ELR (cell line): ENCODE measurements around the gene XRCC4.

Experiments
- DNase-seq: peaks from one replicate; pipeline ENCODE4 v3.0.0-alpha.2; 2015; ENCODE audit warnings: low read depth

The XRCC4 gene

DNA sequence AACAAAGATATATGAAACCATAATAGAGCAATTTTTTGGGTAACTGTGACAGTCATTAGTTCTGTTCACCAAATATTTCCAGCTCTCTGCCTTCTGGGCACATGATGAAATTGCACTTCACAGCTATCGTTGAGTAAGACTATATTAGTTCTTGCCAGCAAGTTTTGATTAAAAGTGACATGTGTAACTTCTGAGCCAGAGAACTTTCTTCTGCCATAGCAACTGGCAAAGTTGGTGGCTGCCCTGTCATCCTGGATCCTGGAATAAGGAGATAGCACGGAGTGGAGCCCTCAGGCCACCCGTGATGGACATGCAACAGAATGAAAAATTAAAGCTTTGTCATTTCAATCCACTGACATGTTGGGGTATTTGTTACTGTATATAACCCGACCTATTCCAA, 199.8 kb downstream of the XRCC4 start:
- DNase-seq, result no peak

DNA sequence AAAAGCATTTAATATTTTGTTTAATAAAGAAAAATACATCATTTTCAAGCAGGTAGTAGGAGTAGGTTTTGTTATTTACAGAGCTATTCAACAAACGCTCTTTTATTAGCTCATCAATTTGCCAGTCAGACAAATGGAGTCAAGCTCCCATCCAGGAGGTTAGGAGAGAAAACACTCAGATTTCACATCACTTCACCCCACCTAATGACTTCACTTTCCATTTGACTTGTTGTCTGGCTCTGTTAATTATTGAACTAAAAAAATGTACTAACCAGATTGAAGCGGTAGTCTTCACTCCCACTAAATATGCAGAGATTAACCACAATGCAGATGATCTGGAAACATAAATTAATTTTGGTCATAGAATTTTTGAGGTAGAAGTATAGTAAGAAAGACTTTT, 200.6 kb downstream of the XRCC4 start:
- no peak for DNase-seq

DNA sequence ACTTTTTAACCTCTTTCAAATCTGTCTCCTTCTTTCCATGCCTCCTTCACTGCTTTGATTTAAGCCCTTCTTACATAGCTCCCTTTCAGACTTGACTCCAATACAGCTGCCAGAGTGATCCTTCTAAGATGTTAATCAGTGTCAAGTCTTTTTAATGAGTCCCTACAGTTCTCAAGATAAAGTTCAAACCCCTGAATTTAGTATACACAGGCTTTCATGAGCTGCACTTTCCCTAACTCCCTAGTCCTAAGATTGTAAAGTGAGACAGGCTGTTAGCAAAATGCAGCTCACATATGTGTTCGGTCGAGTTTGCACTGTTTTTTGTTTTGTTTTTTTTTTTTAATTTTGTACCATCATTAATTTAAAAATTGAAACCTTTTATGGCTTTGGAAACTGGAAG, 203.8 kb downstream of the XRCC4 start:
- DNase-seq, result no peak

DNA sequence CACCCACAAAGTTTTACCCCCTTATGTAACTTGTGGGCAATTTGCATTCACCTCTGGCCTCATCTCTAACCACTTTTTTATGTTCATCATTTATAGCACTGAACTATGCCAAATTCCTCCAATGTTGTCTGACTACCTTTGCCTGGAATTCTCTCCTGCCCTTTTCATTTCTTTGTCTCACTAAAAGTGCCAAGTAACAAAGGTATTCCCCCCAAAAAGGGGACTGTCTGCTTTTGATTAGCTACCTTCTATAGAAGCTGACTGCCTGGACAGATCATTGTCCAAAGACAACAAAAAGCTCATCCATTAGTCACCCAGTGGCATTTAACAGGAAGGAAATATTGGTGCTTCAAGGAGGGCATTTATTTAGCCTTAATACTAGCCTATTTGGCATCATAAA, 204.3 kb downstream of the XRCC4 start:
- DNase-seq, result peak; percentile 53

DNA sequence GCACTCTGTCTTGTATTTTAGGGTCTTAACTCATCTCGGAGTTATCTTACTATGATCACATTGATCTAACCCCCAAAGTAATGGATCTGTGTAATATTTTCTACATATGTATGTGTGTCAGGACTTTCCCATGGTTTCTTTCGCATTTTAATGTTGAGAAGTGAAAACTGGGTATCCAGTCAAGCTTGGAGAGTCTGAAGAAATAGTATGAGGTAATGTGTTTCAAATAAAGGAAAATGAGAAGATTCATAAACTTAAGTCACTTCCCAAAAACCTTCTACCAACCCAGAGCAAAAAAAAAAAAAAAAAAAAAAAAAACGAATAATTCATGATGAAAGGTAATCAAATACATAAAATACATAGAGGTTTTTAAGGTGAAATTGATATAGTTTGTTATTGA, 206.4 kb downstream of the XRCC4 start:
- DNase-seq, result no peak

DNA sequence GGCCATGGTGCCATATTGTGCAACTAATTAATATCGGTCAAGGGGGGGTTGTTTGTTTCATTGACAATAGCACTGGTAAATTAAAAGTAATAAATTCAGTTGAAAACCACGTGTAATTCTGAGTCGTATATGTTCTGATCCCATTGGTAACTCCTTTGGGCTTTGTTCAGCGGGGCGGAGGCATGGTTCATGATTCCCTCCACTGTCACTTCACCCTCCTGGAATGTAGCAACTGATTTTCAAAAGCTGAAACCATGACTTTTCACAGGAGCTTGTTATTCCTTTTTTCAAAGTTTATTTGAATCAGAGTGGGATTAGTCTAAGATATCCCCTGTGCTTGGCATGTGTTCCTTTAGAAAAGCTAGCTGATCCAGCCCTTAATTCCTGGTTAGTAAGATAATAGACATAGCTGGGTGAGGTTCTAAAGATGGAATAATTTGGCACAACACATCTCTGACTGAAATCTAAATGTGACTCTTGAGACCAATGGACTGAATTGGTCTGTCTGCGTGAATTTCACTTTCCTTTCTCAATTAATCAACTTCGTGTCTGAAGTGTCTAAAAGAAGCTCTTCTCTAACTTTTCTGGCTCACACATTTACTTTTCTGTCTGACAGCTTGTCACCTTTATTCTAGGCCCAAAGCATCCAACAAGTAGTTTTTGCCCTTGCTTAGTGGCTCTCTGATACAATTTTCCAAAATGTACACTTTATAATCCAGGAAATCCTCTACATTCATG, 208.5 kb downstream of the XRCC4 start:
- DNase-seq, result no peak

DNA sequence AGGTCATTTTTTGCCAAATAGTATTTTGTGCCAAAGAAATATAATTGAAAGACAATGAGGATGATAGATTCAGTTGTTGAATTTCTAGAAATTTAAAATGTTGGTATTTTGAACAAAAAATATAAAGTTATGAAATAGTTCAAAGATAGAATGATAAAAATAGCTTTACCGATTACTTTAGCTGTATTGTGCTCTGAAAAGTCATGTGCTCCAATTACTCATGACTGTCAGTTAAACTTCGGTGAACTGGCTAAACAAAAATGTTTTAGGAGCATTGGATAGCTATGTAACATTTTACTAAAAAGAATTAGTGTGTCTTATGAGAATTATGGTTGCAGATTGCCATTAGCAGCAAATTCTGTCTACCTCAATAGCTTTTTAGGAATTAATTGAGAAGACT, 216.9 kb downstream of the XRCC4 start:
- no peak for DNase-seq

DNA sequence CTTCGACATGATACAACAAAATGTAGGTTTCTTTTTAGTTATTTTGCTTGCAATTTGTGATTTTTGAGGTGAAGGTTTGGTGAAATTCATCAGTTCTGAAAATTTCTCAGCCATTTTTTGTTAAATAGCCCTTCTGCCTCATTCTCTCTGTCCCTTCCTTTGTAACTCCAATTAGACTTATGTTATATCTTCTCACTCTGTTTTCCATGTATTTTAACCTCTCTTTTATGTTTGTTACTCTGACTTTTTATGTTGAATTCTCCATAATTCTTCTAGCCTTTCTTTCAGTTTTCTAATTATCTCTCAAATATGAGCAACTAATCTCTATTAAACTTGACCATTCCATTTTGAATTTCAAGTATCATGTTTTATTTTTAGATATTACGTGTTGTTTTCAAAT, 222.0 kb downstream of the XRCC4 start:
- no peak for DNase-seq

DNA sequence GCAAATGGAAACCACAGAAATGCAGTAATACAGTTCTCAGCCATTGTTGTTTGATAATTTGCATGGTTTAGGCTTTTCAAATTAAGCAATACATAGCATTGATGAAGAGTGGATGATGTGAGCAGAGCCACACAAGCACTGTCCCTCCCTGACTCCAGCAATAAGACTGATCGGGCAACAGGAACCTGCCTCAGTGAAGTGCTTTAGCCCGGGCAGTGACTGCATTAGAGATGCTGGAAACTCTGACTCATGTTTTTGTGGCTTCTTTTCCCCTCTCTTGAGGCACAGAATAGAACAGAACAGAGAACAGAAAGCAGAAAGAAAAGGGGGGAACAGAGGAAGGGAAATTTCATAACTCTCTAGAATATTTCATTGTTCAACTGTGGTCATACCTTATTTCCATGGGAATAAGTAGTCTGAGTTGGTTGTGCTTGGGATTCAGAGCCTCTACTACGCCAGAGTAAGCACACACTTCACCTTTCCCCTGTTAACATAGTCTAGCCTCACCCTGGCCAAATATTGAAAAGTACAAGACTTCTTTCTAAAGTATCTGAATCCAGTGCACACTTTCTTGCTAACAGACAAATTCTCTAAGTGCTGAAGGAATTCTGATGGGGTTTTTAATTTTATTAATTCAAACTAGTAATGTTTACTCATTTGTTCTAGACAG, 229.4 kb downstream of the XRCC4 start:
- peak; percentile 77 for DNase-seq

DNA sequence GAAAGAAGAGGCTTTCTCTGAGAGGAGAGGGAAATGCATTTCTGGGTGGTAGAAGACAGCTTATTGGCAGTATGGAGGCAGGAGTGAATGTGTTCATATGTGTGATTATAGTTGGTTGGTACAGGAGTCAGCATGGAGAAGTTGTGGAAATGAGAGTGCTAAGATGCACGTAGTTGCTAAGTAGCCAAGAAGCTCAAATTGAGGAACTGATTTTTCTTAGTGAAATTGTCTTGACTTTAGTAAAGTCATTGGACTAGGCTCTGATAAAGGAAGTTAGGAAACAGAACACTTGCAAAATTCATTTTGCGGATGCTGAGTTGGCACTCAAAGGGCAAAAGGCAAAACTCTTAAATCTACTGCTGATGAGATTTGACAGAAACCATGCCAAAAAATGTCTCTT, 235.3 kb downstream of the XRCC4 start:
- no peak for DNase-seq

DNA sequence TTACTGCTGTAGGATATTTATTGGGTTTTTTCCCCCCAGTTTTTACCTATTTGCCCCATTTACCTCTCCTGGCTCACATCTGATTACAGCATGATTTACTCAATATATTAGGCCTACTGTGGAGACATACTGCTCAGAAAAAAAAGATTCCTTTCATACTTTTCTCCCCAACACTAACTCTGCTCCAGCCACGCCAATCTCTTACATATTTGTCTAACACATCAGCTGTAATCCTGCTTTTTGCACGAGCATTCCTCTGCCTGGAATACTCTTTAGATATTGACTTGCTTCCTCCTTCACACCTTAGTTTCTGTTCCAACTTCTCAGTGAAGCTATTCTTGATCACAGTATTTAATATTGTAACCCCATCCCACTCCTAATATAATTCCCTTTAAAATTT, 236.1 kb downstream of the XRCC4 start:
- DNase-seq, result peak; percentile 4

DNA sequence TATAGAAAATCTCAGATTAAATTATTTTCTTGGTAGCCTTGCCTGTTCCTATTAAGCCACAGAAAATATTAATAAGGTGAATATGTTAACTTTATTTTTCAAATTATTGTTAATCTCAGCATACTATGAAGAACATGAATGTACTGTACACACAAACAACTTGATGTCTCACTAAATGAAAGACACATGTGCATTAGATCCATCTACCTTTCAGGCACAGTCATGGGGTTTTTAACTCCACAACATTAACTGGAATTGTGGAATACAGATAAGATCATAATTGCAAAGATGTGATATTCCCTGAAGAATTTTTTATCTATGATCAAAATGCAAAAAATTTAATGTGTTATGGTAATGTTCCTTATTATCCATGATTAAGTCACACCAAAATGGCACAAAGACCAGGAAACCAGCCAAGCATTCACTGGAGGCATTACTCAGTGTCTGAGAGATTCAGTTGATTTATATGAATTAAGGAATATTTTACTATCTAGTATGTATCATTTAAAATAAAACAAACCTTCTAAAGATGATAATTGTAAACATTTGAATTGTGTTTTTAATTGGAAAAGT, 244.2 kb downstream of the XRCC4 start:
- DNase-seq, result peak; percentile 36

DNA sequence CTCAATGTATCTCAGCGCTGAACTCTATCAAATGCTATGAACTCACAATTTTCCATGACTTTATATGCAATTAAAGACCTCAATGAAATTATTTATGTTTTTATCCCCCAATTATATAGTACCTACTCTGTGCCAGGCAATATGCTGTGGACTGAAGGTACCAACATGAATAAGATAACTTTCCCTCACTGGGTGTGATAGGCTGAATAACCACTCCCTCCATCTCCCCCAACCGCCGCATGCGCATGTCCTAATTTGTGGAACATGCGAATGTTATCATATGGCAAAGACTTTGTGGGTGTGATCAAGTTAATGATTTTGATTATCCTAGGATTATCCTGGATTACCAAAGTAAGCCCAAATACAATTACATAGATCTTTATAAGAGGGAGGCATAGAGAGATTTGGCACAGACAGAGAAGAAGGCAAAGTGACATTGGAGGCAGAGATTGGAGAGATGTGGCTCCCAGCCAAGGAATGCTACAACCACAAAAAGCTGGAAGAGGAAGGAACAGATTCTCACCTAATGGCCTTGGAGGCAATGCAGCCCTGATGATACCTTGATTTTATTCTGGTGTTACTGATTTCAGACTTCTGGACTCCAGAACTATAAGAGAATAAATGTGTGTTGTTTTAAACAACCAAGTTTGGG, 245.1 kb downstream of the XRCC4 start:
- peak; percentile 9 for DNase-seq

DNA sequence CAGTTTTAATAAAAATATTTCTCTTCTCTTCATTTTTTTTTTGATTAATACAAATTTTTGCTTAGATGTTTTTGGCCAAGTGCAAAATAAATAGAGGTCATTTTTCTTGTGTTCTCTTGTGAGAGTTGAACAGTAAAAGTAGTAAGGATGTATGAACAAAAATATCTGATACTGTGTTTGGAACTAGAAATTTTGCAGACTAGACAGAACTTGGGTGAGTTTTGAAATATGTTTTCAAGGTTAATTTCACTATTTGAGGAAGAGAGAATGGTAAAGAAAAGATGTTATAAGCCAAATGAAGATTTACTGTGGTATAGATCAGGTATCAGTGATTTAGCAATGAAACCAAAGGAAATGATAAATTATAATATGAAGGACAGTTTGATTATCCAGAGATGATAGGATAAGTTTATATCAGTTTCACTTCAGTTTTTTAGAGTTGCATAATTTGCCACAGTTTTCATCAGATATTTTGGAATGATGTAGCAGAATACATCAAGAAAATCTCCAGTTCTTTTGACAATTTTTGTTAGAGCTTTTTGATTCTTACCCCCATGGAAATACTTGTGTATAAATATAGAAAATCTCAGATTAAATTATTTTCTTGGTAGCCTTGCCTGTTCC, 246.3 kb downstream of the XRCC4 start:
- DNase-seq, result no peak

DNA sequence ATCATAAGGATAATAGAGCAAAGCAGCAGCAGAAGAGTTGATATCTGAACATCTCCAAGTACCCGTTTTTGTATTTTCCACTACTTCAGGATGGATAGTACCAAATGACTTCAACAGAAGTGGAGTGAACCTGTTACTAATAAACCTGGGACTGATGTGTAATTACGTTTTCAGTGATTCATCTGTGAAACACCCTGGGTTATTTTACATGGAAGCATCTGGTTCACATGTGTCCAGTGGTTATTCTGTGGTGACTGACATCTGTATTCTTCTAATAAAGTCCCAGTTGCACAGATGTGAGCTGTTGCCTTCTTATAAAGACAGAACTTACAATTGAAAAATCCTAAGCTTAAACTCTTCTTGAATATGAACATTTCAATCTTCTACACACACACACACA, 254.5 kb downstream of the XRCC4 start:
- DNase-seq, result peak; percentile 17

DNA sequence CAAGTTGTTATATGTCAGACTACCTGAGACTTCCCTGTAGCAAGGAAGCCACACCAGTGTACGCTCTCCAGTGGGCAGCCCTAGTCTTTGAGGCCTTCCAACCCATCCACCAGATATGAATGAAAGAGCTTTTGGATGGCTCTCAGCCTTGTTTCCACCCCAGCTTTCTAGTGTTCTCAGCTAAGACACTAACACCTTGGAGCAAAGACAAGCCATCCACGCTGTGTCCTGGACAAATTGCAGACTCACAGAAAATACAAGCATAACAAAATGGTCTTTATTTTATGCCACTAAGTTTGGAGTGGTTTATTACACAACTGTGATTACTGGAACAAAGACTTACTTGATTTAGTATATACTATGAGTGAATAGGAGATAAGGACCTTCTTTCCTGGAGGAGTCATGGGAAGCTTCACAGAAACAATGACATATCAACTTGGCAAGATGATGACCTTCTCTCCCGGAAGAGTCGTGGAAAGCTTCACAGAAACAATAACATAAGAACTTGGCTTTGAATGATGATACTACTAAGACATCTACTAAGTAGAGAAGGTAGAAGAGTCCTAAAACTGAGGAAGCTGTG, 260.2 kb downstream of the XRCC4 start:
- DNase-seq, result no peak

DNA sequence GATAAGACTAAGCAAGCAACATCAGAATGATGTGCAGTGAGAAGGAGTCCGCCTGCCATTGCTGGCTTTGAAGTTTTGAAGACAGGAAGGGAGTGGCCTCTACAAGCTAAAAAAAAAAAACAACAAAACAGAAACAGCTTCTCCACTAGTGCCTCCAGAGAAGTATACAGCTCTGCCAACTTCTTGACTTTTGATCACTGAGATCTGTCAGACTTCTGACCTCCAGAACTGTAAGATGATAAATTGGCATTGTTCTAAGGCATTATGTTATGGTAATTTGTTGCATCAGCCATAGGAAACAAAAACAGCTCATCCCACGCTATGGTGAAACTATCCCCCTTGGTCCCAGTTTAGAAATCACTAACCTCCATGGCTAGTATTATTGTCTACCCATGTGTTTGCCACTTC, 263.2 kb downstream of the XRCC4 start:
- DNase-seq, result no peak

DNA sequence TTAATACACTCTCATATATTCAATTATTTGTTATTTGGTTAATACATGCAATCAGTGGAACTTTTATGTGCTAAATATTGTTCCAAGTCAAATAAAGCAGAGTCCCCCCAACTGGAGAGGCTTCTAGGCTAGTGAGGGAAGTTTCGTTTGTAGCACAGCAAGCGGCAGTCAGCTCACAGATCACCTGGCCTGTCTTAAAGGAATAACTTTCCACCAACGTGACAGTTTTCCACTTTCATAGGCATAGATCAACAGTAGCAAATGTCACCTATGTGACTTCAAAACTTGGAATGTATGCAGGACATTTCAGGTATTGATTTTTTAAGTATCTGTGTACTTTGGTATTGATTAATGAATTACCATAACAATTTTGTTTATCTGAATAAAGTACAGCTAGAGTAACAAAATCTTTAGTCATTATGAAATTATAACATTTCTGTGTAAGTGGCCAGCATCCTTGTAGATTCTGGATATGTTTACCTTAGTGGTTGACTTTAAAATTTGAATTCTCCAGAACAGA, 264.5 kb downstream of the XRCC4 start:
- DNase-seq, result no peak

DNA sequence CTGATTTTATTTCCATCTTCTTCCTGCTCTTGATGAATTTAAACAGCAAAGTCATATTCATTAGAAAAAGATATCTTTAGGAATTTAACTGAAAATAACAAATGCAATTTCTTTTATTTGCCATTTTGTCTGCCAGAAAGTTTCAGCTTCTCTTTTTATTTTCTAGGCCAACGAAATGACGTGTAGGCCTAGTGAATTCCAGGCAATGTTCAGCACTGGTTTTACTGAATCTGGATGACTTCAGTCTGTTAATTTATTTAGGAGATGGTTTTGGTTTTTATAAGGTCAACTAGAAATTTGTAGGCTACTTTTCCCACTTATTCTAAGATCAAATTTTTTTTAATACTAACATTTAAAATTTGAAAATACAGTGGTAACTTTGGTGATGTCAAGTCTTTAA, 265.1 kb downstream of the XRCC4 start:
- DNase-seq, result no peak

DNA sequence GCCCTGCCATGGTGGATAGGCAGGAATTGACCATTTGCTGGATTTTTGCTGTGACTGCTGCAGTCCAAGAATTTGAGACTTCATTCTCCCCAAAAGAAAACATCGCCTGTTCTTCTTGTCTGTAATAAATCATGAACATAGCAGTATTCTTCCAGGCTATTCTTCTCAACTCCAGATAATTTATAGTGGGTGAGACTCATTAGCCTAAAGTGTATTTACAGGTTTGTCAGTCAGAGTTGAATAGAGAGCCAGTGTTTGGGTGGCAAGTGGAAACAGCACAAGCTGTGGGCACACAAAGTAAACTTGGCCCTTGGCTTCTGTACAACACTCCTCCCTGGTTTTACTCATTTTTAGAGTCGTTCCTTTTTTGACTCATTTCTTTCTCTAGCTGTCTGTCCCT, 266.0 kb downstream of the XRCC4 start:
- DNase-seq, result no peak

DNA sequence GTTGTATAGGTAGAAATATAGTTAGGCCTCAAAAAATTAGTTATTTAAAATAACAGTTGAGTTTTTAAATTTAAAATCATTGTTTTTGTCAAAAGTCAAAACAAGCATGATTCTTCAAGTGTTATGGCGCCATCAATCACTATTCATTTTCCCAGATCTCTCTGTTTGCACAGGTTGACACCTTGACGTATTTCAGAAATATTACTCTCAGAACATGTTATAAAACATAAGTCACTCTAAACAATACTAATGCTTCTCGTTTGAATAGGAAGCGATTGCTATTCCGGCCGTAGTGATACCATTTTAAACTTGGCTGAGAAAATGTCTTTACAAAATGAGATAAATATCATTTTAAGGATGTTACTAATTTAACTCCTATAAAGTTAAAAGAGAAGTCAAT, 268.1 kb downstream of the XRCC4 start:
- no peak for DNase-seq

DNA sequence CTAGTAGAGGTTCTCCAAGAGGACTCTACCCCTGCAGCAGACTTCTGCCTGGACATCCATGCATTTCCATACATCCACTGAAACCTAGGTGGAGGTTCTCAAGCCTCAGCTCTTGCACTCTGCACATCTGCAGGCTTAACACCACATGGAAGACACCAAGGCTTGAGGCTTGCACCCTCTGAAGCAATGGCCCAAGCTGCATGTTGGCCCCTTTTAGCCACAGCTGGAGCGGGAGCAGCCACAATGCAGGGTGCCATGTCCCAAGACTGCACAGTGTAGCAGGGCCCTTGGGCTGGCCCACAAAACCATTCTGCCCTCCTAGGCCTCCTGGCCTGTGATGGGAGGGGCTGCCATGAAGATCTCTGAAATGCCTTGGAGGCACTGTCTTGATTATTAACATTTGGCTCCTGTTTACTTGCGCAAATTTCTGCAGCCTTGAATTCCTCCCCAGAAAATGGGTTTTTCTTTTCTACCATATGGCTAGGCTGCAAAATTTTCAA, 271.0 kb downstream of the XRCC4 start:
- no peak for DNase-seq
